ENCODE data around the gene NIPBL. TPM values are rescaled to one million over a fixed set of nuclear protein-coding genes. Genes with fewer than 3 reads are reported as not detected.

Gene NIPBL
- total and polyA plus RNA-seq, 2 of the 13 experiments (the other 11 are each of a cell fraction or from before 2014, with no cell fraction given): 12.3 to 32.3 TPM

DNA sequence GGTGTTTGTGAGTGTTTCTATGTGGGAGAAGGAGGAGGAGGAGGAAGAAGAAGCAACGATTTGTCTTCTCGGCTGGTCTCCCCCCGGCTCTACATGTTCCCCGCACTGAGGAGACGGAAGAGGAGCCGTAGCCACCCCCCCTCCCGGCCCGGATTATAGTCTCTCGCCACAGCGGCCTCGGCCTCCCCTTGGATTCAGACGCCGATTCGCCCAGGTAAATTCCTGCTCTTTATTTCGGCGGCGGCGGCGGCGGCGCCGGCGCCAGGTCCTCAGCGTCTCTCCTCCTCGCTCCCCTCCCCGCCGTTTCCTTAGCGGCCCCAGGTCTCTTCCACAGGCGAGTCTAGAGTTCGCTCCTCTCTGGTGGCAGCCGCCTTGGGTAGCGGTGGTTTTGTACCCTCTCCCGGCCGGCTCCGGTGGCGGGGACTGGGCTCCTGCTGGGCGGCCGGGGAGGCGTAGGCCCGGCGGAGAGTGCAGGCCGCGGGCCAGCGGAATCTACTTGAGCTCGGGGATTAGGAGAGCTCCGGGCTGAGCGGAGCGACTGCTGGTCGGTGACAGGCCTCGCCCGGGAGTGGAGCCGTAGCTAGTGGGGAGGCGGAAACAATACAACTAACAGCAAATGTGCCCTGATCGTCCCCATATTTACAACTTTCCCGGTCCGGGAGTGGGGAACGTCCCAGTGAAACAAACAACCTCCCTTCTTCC is 547 bp downstream of the NIPBL start (continued):
- no peak for TF ChIP-seq ZBTB40 (IDR thresholded peaks at IDR 0.05)
- TF ChIP-seq ZBTB40 (CRISPR knock-in tag; IDR thresholded peaks at IDR 0.05): peak; percentile 59; the same call in 1 of the 2 replicates
- TF ChIP-seq PRDM10 (CRISPR knock-in tag; IDR thresholded peaks at IDR 0.05; ENCODE audit: low read depth): 0 out of 2 replicates have a peak, but pooled peaks have one; percentile 28
- peak; percentile 61; the same call in 1 of the 2 replicates for TF ChIP-seq ZNF891 (CRISPR knock-in tag; IDR thresholded peaks at IDR 0.05)
- TF ChIP-seq NFIC (IDR thresholded peaks at IDR 0.05; ENCODE audit: low read length): no peak
- TF ChIP-seq, protein P1, sequence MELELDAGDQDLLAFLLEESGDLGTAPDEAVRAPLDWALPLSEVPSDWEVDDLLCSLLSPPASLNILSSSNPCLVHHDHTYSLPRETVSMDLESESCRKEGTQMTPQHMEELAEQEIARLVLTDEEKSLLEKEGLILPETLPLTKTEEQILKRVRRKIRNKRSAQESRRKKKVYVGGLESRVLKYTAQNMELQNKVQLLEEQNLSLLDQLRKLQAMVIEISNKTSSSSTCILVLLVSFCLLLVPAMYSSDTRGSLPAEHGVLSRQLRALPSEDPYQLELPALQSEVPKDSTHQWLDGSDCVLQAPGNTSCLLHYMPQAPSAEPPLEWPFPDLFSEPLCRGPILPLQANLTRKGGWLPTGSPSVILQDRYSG (CRISPR knock-in tag; IDR thresholded peaks at IDR 0.05): no peak
- 0 out of 2 replicates have a peak, but pooled peaks have one; percentile 45 for TF ChIP-seq ATF7-NPFF (CRISPR knock-in tag; IDR thresholded peaks at IDR 0.05; ENCODE audit: low read depth)
- no peak for TF ChIP-seq ZNF572 (CRISPR knock-in tag; IDR thresholded peaks at IDR 0.05)
- no peak for TF ChIP-seq ZNF224 (CRISPR knock-in tag; IDR thresholded peaks at IDR 0.05)
- TF ChIP-seq PTBP1 (IDR thresholded peaks at IDR 0.05; ENCODE audit: low read depth, low read length, poor library complexity, severe bottlenecking): peak; percentile 59
- TF ChIP-seq ZBTB21 (CRISPR knock-in tag; IDR thresholded peaks at IDR 0.05): no peak

All from HepG2 (cell line).